MM.1S (cell line): Measurements from ENCODE around the gene FGR.

Experiments
- DNase-seq: peaks from one replicate; pipeline ENCODE4 v3.0.0-alpha.2; 2015
- H2AFZ ChIP-seq: fragments of 300-600 bp; sonication (generic); 2 replicates; pipeline ENCODE4 v1.6.0; 2016; ENCODE audit warnings: antibody characterized with exemption, low read length
- H3F3A ChIP-seq: fragments of 300-600 bp; sonication (generic); 2 replicates; pipeline ENCODE4 v1.6.1; 2016; ENCODE audit warnings: mild to moderate bottlenecking, antibody characterized with exemption, low read length, moderate library complexity, mixed read lengths; ENCODE audit not compliant: insufficient read depth
- H3K27ac ChIP-seq: fragments of 300-600 bp; sonication (generic); 2 replicates; pipeline ENCODE4 v1.5.1; 2016; ENCODE audit warnings: mild to moderate bottlenecking, low read length
- H3K27me3 ChIP-seq: fragments of 300-600 bp; sonication (generic); replicated peaks from 2 replicates; pipeline ENCODE4 v1.6.0; 2016; ENCODE audit warnings: low read length; ENCODE audit not compliant: insufficient read depth
- H3K36me3 ChIP-seq: fragments of 300-600 bp; sonication (generic); replicated peaks from 2 replicates; pipeline ENCODE4 v1.6.1; 2016; ENCODE audit warnings: mild to moderate bottlenecking, low read length, mixed read lengths; ENCODE audit not compliant: insufficient read depth
- H3K4me1 ChIP-seq: fragments of 300-600 bp; sonication (generic); 2 replicates; pipeline ENCODE4 v1.6.1; 2016; ENCODE audit warnings: low read length, mixed read lengths
- H3K4me2 ChIP-seq: fragments of 300-600 bp; sonication (generic); 2 replicates; pipeline ENCODE4 v1.6.0; 2016; ENCODE audit warnings: low read depth, low read length
- H3K4me3 ChIP-seq: fragments of 300-600 bp; sonication (generic); 2 replicates; pipeline ENCODE4 v1.5.1; 2016; ENCODE audit warnings: low read length, mixed read lengths
- H3K79me2 ChIP-seq: fragments of 300-600 bp; sonication (generic); 2 replicates; pipeline ENCODE4 v1.6.1; 2016; ENCODE audit warnings: mixed run types, low read length, mixed read lengths
- H3K9ac ChIP-seq: fragments of 300-600 bp; sonication (generic); 2 replicates; pipeline ENCODE4 v1.6.1; 2016; ENCODE audit warnings: low read length, mixed read lengths
- H3K9me2 ChIP-seq: fragments of 300-600 bp; sonication (generic); replicated peaks from 2 replicates; pipeline ENCODE4 v1.6.1; 2016; ENCODE audit warnings: mild to moderate bottlenecking, low read length, mixed read lengths; ENCODE audit not compliant: insufficient read depth
- H3K9me3 ChIP-seq: fragments of 300-600 bp; sonication (generic); replicated peaks from 2 replicates; pipeline ENCODE4 v1.6.1; 2016; ENCODE audit warnings: mild to moderate bottlenecking, low read length, mixed read lengths; ENCODE audit not compliant: insufficient read depth
- H4K20me1 ChIP-seq: fragments of 300-600 bp; sonication (generic); 2 replicates; pipeline ENCODE4 v1.6.1; 2016; ENCODE audit warnings: mild to moderate bottlenecking, low read length, moderate library complexity, mixed read lengths; ENCODE audit not compliant: insufficient read depth
- EZH2 ChIP-seq: fragments of 300-600 bp; sonication (generic); optimal IDR thresholded peaks from 2 replicates; pipeline ENCODE3; 2017; ENCODE audit warnings: low read depth, mild to moderate bottlenecking, antibody characterized with exemption, low read length, mixed read lengths
- EZH2phosphoT487 ChIP-seq: fragments of 300-600 bp; sonication (generic); IDR thresholded peaks from 2 replicates; pipeline ENCODE4 v1.6.1; 2018; ENCODE audit warnings: antibody characterized with exemption, low read length
- TF ChIP-seq, protein P1 (sequence below): fragments of 300-600 bp; sonication (generic); IDR thresholded peaks from 2 replicates; pipeline ENCODE4 v1.5.1; 2016; ENCODE audit warnings: antibody characterized with exemption, low read length, mixed read lengths

Gene FGR

GRCh38 chr1:27598902-27599528 is 36.0 kb downstream of the FGR start:
- no peak overlapping the region for H3K4me2 ChIP-seq
- DNase-seq: no peak
- no peaks in the 10 kb centered on the region for H3K79me2 ChIP-seq
- no peaks in the 10 kb centered on the region for H3K4me1 ChIP-seq
- no peaks in the 10 kb centered on the region for H3K27me3 ChIP-seq
- no peaks in the 10 kb centered on the region for H3K9me2 ChIP-seq
- no peaks in the 10 kb centered on the region for H3K36me3 ChIP-seq
- TF ChIP-seq EZH2 (no peak), EZH2phosphoT487 (no peak)
- TF ChIP-seq, protein P1, sequence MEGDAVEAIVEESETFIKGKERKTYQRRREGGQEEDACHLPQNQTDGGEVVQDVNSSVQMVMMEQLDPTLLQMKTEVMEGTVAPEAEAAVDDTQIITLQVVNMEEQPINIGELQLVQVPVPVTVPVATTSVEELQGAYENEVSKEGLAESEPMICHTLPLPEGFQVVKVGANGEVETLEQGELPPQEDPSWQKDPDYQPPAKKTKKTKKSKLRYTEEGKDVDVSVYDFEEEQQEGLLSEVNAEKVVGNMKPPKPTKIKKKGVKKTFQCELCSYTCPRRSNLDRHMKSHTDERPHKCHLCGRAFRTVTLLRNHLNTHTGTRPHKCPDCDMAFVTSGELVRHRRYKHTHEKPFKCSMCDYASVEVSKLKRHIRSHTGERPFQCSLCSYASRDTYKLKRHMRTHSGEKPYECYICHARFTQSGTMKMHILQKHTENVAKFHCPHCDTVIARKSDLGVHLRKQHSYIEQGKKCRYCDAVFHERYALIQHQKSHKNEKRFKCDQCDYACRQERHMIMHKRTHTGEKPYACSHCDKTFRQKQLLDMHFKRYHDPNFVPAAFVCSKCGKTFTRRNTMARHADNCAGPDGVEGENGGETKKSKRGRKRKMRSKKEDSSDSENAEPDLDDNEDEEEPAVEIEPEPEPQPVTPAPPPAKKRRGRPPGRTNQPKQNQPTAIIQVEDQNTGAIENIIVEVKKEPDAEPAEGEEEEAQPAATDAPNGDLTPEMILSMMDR: no peak
- H3K9ac ChIP-seq: no peak overlapping the region
- H3F3A ChIP-seq: no peaks in the 10 kb centered on the region
- no peaks in the 10 kb centered on the region for H3K9me3 ChIP-seq
- no peaks in the 10 kb centered on the region for H4K20me1 ChIP-seq
- H3K27ac ChIP-seq: no peak overlapping the region
- no peak overlapping the region for H3K4me3 ChIP-seq
- no peak overlapping the region for H2AFZ ChIP-seq

DNA sequence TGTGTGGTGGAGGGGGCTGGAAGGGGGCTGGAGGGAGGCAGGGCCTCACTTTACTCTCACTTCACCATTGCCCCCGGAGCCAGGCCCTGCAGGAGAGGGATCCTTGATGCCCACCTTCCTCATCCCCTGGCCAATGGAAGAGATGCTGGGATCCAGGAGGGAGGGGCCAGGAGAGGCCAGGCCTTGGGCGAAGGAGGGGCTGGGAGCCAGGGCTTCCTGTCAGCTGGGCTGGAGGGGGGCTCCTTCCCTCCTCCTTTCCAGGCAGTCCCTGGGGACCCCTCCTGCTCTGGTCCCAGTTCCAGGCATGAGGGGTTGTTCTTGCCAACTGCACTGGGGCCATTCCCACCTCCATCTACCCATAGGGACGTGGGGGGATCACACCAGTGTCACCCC is 36.7 kb downstream of the FGR start:
- Histone ChIP-seq H3K4me2 (no peak overlapping the region), H3K79me2 (no peaks in the 10 kb centered on the region)

GRCh38 chr1:27597516-27598294 is 37.3 kb downstream of the FGR start:
- no peaks in the 10 kb centered on the region for H3K36me3 ChIP-seq
- DNase-seq: no peak
- no peaks in the 10 kb centered on the region for H4K20me1 ChIP-seq
- H3K4me3 ChIP-seq: no peak overlapping the region
- no peaks in the 10 kb centered on the region for H3K9me3 ChIP-seq
- H2AFZ ChIP-seq: no peak overlapping the region
- no peaks in the 10 kb centered on the region for H3K27me3 ChIP-seq
- no peak overlapping the region for H3K9ac ChIP-seq
- no peaks in the 10 kb centered on the region for H3F3A ChIP-seq
- no peak overlapping the region for H3K27ac ChIP-seq
- no peaks in the 10 kb centered on the region for H3K4me1 ChIP-seq
- no peak overlapping the region for H3K4me2 ChIP-seq
- H3K79me2 ChIP-seq: no peaks in the 10 kb centered on the region
- TF ChIP-seq EZH2: no peak
- H3K9me2 ChIP-seq: no peaks in the 10 kb centered on the region

More for the DNA sequence above, 36.7 kb downstream of the FGR start:
- Histone ChIP-seq H3K27ac (no peak overlapping the region), H3K4me3 (no peak overlapping the region), H3K4me1 (no peaks in the 10 kb centered on the region), H2AFZ (no peak overlapping the region), H3K36me3 (no peaks in the 10 kb centered on the region), H3K9me2 (no peaks in the 10 kb centered on the region), H4K20me1 (no peaks in the 10 kb centered on the region), H3K9ac (no peak overlapping the region), H3F3A (no peaks in the 10 kb centered on the region), H3K27me3 (no peaks in the 10 kb centered on the region), H3K9me3 (no peaks in the 10 kb centered on the region)
- TF ChIP-seq, protein P1: no peak
- no peak for TF ChIP-seq EZH2
- no peak for TF ChIP-seq EZH2phosphoT487
- no peak for DNase-seq

- no peaks in the 10 kb centered on the region for H3K4me1 ChIP-seq
- H2AFZ ChIP-seq: no peak overlapping the region
- TF ChIP-seq EZH2: no peak
- TF ChIP-seq EZH2phosphoT487: no peak
- no peak for DNase-seq
- H3F3A ChIP-seq: no peaks in the 10 kb centered on the region
- H3K9me3 ChIP-seq: no peaks in the 10 kb centered on the region
- no peaks in the 10 kb centered on the region for H3K36me3 ChIP-seq
- H3K79me2 ChIP-seq: no peaks in the 10 kb centered on the region
- H3K27me3 ChIP-seq: no peaks in the 10 kb centered on the region
- H4K20me1 ChIP-seq: no peaks in the 10 kb centered on the region
- no peaks in the 10 kb centered on the region for H3K9me2 ChIP-seq
- H3K27ac ChIP-seq: no peak overlapping the region
- no peak overlapping the region for H3K9ac ChIP-seq
- H3K4me3 ChIP-seq: no peak overlapping the region
- no peak overlapping the region for H3K4me2 ChIP-seq
Measured at GRCh38 chr1:27596986-27597385, 38.0 kb downstream of the FGR start.
